C1 segment of cervical spinal cord (tissue), 14 donors: ENCODE results near the gene CREG2.

ENCODE experiments used
- DNase-seq, 14 donors: peaks; one replicate each; lab custom pipeline; 2025; lab: John Stamatoyannopoulos, UW

The CREG2 gene

GRCh38 chr2:101387151-101387834, at the start of gene CREG2:
TSS of gene CREG2 (minus strand) at chr2:101387503. CDS start at chr2:101387457, 46 bp downstream.
- peak in 12 of 14 donors; percentile 9 to 77 (median 30) for DNase-seq

GRCh38 chr2:101435001-101435862, 47.9 kb upstream of the CREG2 start:
- peak in 1 of 14 donors; percentile 6 for DNase-seq

- DNase-seq, result no peak
Measured at GRCh38 chr2:101433465-101433864, 46.2 kb upstream of the CREG2 start.

GRCh38 chr2:101432411-101433181, 45.3 kb upstream of the CREG2 start:
- DNase-seq, result peak in 1 of 14 donors; percentile 61

GRCh38 chr2:101431486-101431885, 44.2 kb upstream of the CREG2 start:
- no peak for DNase-seq

- DNase-seq, result no peak
Measured at GRCh38 chr2:101430156-101430555, 42.9 kb upstream of the CREG2 start.

- DNase-seq, result no peak
Measured at GRCh38 chr2:101429453-101429852, 42.1 kb upstream of the CREG2 start.

GRCh38 chr2:101428422-101429176, 41.3 kb upstream of the CREG2 start:
- DNase-seq, result no peak

- DNase-seq, result no peak
Measured at GRCh38 chr2:101427743-101428142, 40.4 kb upstream of the CREG2 start.

- DNase-seq, result no peak
Measured at GRCh38 chr2:101427240-101427639, 39.9 kb upstream of the CREG2 start.

GRCh38 chr2:101426822-101427221, 39.5 kb upstream of the CREG2 start:
- DNase-seq, result no peak

- no peak for DNase-seq
Measured at GRCh38 chr2:101420623-101421022, 33.3 kb upstream of the CREG2 start.

GRCh38 chr2:101419096-101419663, 31.9 kb upstream of the CREG2 start:
- peak in 1 of 14 donors; percentile 8 for DNase-seq

- DNase-seq, result no peak
Measured at GRCh38 chr2:101418460-101419095, 31.3 kb upstream of the CREG2 start.

- no peak for DNase-seq
Measured at GRCh38 chr2:101416609-101417008, 29.3 kb upstream of the CREG2 start.

GRCh38 chr2:101415884-101416283, 28.6 kb upstream of the CREG2 start:
- DNase-seq, result no peak

GRCh38 chr2:101415220-101415619, 27.9 kb upstream of the CREG2 start:
- DNase-seq, result no peak

- DNase-seq, result no peak
Measured at GRCh38 chr2:101412092-101412694, 24.9 kb upstream of the CREG2 start.

- DNase-seq, result no peak
Measured at GRCh38 chr2:101410746-101411145, 23.4 kb upstream of the CREG2 start.

- no peak for DNase-seq
Measured at GRCh38 chr2:101410114-101410513, 22.8 kb upstream of the CREG2 start.
